ENCODE measurements around the gene SLC25A45.

Gene SLC25A45

GRCh38 chr11:65379698-65380459 lies 2.6 kb downstream of the SLC25A45 start:
- H3K36me3 ChIP-seq (ENCODE audit: control insufficient read depth in 5 of 5, insufficient read depth in 5 of 5, low read length in 5 of 5), result peaks cover 0 to 6% (median 0%) of the 10 kb centered on the region in 5 donors
- no peaks in the 10 kb centered on the region for H3K9me3 ChIP-seq (ENCODE audit: control insufficient read depth in 5 of 5, low read length in 5 of 5)
- no peak overlapping the region for H3K9ac ChIP-seq (ENCODE audit: low read length in 5 of 5)
- no peak overlapping the region for H3K27ac ChIP-seq (ENCODE audit: low read depth, low read length)
- H3K27me3 ChIP-seq (ENCODE audit: control insufficient read depth in 5 of 5, insufficient read depth in 4 of 5, low read length in 5 of 5), result no peaks in the 10 kb centered on the region
- H3K4me1 ChIP-seq (ENCODE audit: control insufficient read depth in 5 of 5, insufficient read depth in 5 of 5, low read length in 5 of 5), result peaks cover 15 to 45% (median 33%) of the 10 kb centered on the region in 5 donors
- H3K4me3 ChIP-seq (ENCODE audit: low read depth in 1 of 5, low read length in 5 of 5), result no peak overlapping the region

- H3K4me1 ChIP-seq (ENCODE audit: control insufficient read depth in 5 of 5, insufficient read depth in 5 of 5, low read length in 5 of 5), result peaks cover 9 to 37% (median 25%) of the 10 kb centered on the region in 5 donors
- H3K27ac ChIP-seq (ENCODE audit: low read depth, low read length), result no peak overlapping the region
- no peaks in the 10 kb centered on the region for H3K9me3 ChIP-seq (ENCODE audit: control insufficient read depth in 5 of 5, low read length in 5 of 5)
- H3K9ac ChIP-seq (ENCODE audit: low read length in 5 of 5), result no peak overlapping the region
- peaks cover 0 to 6% (median 0%) of the 10 kb centered on the region in 5 donors for H3K36me3 ChIP-seq (ENCODE audit: control insufficient read depth in 5 of 5, insufficient read depth in 5 of 5, low read length in 5 of 5)
- no peaks in the 10 kb centered on the region for H3K27me3 ChIP-seq (ENCODE audit: control insufficient read depth in 5 of 5, insufficient read depth in 4 of 5, low read length in 5 of 5)
- H3K4me3 ChIP-seq (ENCODE audit: low read depth in 1 of 5, low read length in 5 of 5), result no peak overlapping the region
Observed at GRCh38 chr11:65378928-65379638, 3.4 kb downstream of the SLC25A45 start.

DNA sequence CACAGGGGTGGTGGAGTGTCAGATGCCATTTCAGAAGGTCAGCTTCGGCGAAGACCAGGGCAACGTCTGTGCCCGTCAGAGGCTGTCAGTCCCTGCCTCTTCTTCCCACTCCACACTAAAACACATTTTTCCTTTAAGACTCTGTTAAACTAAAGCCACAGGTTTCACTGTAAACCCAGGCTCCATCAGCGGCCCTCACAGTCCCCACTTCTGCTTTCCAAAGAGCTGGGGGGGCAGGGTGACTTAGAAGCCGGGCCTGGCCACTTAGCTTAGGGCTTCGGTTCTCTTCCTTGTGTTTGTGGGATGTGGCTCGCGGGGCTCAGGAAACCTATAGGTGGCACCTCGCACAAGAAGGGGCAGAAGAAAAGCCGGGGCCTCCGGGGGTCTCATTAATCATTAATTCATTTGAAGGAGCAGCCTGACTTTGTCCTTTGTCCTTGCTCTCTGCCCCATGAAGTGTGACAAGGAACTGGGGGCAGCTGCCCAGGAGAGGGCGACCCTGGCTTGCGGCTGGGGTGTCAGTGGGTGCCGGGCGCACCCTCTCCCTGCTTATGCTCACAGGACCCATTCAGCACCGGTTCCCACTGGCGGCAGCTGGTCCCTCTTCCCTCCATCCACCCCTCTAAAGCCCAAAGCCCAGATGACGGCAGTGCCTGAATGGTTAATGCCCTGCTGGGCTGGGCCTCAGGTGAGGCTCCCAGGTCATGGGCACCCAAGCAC lies 4.1 kb downstream of the SLC25A45 start:
- peaks cover 8 to 30% (median 19%) of the 10 kb centered on the region in 5 donors for H3K4me1 ChIP-seq (ENCODE audit: control insufficient read depth in 5 of 5, insufficient read depth in 5 of 5, low read length in 5 of 5)
- H3K27me3 ChIP-seq (ENCODE audit: control insufficient read depth in 5 of 5, insufficient read depth in 4 of 5, low read length in 5 of 5), result no peaks in the 10 kb centered on the region
- H3K27ac ChIP-seq (ENCODE audit: low read depth, low read length), result no peak overlapping the region
- H3K36me3 ChIP-seq (ENCODE audit: control insufficient read depth in 5 of 5, insufficient read depth in 5 of 5, low read length in 5 of 5), result peaks cover 0 to 6% (median 0%) of the 10 kb centered on the region in 5 donors
- no peak overlapping the region for H3K4me3 ChIP-seq (ENCODE audit: low read depth in 1 of 5, low read length in 5 of 5)
- no peak overlapping the region for H3K9ac ChIP-seq (ENCODE audit: low read length in 5 of 5)
- no peaks in the 10 kb centered on the region for H3K9me3 ChIP-seq (ENCODE audit: control insufficient read depth in 5 of 5, low read length in 5 of 5)

DNA sequence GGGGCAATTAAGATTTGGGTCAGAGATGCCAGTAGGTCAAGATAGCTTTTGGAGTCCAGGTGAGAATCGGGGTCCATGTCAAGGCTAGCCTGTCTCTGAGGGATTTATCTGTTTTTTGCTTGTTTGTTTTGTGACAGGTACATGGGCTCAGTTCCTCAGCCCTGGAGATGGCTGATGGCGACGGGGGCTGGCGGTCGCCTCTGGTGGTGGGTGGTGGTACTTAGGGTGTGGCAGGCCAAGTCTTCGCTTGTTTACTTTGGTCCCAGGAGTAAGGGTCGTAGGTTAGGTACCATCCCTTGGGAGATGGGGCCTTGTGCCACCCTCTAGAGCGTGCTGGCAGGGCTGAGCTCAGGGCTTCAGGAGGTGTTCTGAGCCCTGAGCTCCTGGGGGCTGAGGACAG lies 4.7 kb downstream of the SLC25A45 start:
- Histone ChIP-seq H3K4me1 (ENCODE audit: control insufficient read depth in 5 of 5, insufficient read depth in 5 of 5, low read length in 5 of 5) (peaks cover 5 to 24% (median 13%) of the 10 kb centered on the region in 5 donors), H3K9ac (ENCODE audit: low read length in 5 of 5) (no peak overlapping the region), H3K4me3 (ENCODE audit: low read depth in 1 of 5, low read length in 5 of 5) (no peak overlapping the region), H3K27ac (ENCODE audit: low read depth, low read length) (no peak overlapping the region), H3K36me3 (ENCODE audit: control insufficient read depth in 5 of 5, insufficient read depth in 5 of 5, low read length in 5 of 5) (peaks cover 0 to 6% (median 0%) of the 10 kb centered on the region in 5 donors), H3K9me3 (ENCODE audit: control insufficient read depth in 5 of 5, low read length in 5 of 5) (no peaks in the 10 kb centered on the region), H3K27me3 (ENCODE audit: control insufficient read depth in 5 of 5, insufficient read depth in 4 of 5, low read length in 5 of 5) (no peaks in the 10 kb centered on the region)

- Histone ChIP-seq H3K4me1 (ENCODE audit: control insufficient read depth in 5 of 5, insufficient read depth in 5 of 5, low read length in 5 of 5) (peaks cover 0 to 19% (median 9%) of the 10 kb centered on the region in 5 donors), H3K9ac (ENCODE audit: low read length in 5 of 5) (no peak overlapping the region), H3K4me3 (ENCODE audit: low read depth in 1 of 5, low read length in 5 of 5) (no peak overlapping the region), H3K36me3 (ENCODE audit: control insufficient read depth in 5 of 5, insufficient read depth in 5 of 5, low read length in 5 of 5) (peaks cover 0 to 6% (median 0%) of the 10 kb centered on the region in 5 donors), H3K27ac (ENCODE audit: low read depth, low read length) (no peak overlapping the region), H3K9me3 (ENCODE audit: control insufficient read depth in 5 of 5, low read length in 5 of 5) (no peaks in the 10 kb centered on the region), H3K27me3 (ENCODE audit: control insufficient read depth in 5 of 5, insufficient read depth in 4 of 5, low read length in 5 of 5) (no peaks in the 10 kb centered on the region)
Observed at GRCh38 chr11:65377036-65377435, 5.4 kb downstream of the SLC25A45 start.

DNA sequence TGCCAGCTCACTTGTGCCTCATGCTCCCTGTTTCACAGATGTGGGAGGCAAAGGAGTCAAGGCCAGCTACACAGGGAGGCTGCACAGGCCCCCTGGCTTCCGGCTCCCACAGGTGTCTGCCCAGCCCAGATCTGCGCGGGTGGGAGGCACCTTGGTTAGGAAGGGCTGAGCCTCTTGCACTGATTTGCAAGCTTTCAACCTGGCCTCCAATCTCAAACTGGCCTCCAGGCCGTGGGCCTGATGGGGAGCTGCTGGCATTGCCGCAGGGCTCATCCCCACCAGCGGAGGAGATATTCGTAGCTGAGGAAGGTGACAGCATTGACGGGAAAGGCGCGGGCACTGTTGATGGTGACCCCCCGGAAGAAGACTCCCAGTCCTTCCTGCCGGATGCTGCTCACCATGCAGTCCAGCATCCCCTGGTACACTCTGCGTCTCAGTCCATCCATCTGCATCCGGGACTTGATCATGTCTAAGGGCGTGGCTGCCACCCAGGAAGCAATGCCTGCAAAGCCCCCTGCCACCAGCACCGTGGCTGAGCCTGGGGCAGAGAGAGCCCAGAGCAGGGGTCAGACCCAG lies 6.2 kb downstream of the SLC25A45 start:
- peaks cover 0 to 6% (median 0%) of the 10 kb centered on the region in 5 donors for H3K36me3 ChIP-seq (ENCODE audit: control insufficient read depth in 5 of 5, insufficient read depth in 5 of 5, low read length in 5 of 5)
- H3K4me3 ChIP-seq (ENCODE audit: low read depth in 1 of 5, low read length in 5 of 5), result no peak overlapping the region
- no peak overlapping the region for H3K9ac ChIP-seq (ENCODE audit: low read length in 5 of 5)
- no peaks in the 10 kb centered on the region for H3K27me3 ChIP-seq (ENCODE audit: control insufficient read depth in 5 of 5, insufficient read depth in 4 of 5, low read length in 5 of 5)
- no peaks in the 10 kb centered on the region for H3K9me3 ChIP-seq (ENCODE audit: control insufficient read depth in 5 of 5, low read length in 5 of 5)
- peaks cover 0 to 11% (median 3%) of the 10 kb centered on the region in 5 donors for H3K4me1 ChIP-seq (ENCODE audit: control insufficient read depth in 5 of 5, insufficient read depth in 5 of 5, low read length in 5 of 5)
- H3K27ac ChIP-seq (ENCODE audit: low read depth, low read length), result no peak overlapping the region

DNA sequence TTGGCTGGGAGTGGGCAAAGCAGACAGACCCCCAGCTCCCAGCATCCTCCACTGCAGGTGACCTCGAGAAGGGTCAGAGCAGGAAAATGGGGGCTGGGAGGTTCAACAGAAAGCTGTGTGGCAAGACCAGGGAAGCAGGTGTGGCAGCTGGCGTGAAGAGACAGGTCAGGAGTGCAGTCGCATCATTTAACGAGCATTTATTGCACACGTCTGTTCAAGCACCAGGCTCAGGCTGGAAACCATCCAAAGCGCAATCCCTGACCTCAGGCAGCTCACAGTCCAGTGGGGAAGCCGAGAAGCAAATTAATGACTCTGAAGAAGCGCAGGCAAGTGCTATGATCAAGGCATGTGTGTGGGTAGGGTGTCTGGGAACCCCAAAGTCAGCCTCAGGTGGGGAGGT lies 7.4 kb downstream of the SLC25A45 start:
- Histone ChIP-seq H3K4me1 (ENCODE audit: control insufficient read depth in 5 of 5, insufficient read depth in 5 of 5, low read length in 5 of 5) (peaks cover 0 to 9% (median 0%) of the 10 kb centered on the region in 5 donors), H3K27me3 (ENCODE audit: control insufficient read depth in 5 of 5, insufficient read depth in 4 of 5, low read length in 5 of 5) (no peaks in the 10 kb centered on the region), H3K36me3 (ENCODE audit: control insufficient read depth in 5 of 5, insufficient read depth in 5 of 5, low read length in 5 of 5) (peaks cover 0 to 6% (median 0%) of the 10 kb centered on the region in 5 donors), H3K27ac (ENCODE audit: low read depth, low read length) (no peak overlapping the region), H3K9ac (ENCODE audit: low read length in 5 of 5) (no peak overlapping the region), H3K4me3 (ENCODE audit: low read depth in 1 of 5, low read length in 5 of 5) (no peak overlapping the region), H3K9me3 (ENCODE audit: control insufficient read depth in 5 of 5, low read length in 5 of 5) (no peaks in the 10 kb centered on the region)

DNA sequence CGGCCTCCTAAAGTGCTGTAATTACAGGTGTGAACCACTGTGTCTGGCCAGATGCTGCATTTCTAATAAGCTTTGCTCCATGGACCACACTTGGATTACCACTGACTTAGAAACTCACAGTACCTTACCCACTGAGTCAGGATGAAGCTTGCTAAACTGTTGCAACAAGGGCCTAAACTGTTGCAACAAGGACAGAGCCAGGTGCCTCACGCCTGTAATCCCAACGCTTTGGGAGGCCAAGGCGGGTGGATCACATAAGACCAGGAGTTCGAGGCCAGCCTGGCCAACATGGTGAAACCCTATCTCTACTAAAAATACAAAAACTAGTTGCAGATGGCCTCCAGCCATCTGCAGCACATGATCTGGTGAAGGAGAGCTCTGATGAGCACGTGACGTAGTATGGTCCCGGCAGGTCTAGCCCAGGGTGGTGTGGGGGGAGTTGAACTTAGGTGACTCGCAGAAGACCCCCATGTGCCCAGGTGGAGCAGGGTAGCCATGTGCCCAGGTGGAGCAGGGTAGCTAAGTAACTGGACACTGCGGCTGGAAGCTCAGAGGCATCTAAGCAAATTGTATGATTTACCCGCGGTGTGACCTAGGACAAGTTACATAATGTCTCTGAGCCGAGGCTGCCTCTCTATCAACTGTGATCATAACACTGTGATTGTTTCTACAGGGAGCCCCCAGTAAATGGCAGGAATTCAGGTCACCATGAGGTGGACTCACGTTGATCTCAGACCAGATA lies 8.4 kb downstream of the SLC25A45 start:
- no peak overlapping the region for H3K27ac ChIP-seq (ENCODE audit: low read depth, low read length)
- H3K4me3 ChIP-seq (ENCODE audit: low read depth in 1 of 5, low read length in 5 of 5), result no peak overlapping the region
- H3K9ac ChIP-seq (ENCODE audit: low read length in 5 of 5), result peak overlapping the region in 1 of 5 donors; percentile 4
- H3K36me3 ChIP-seq (ENCODE audit: control insufficient read depth in 5 of 5, insufficient read depth in 5 of 5, low read length in 5 of 5), result peaks cover 0 to 2% (median 0%) of the 10 kb centered on the region in 5 donors
- H3K9me3 ChIP-seq (ENCODE audit: control insufficient read depth in 5 of 5, low read length in 5 of 5), result no peaks in the 10 kb centered on the region
- H3K27me3 ChIP-seq (ENCODE audit: control insufficient read depth in 5 of 5, insufficient read depth in 4 of 5, low read length in 5 of 5), result no peaks in the 10 kb centered on the region
- H3K4me1 ChIP-seq (ENCODE audit: control insufficient read depth in 5 of 5, insufficient read depth in 5 of 5, low read length in 5 of 5), result peaks cover 0 to 9% (median 0%) of the 10 kb centered on the region in 5 donors

GRCh38 chr11:65370659-65371049 lies 11.8 kb downstream of the SLC25A45 start:
- Histone ChIP-seq H3K4me3 (ENCODE audit: low read depth in 1 of 5, low read length in 5 of 5) (no peak overlapping the region), H3K36me3 (ENCODE audit: control insufficient read depth in 5 of 5, insufficient read depth in 5 of 5, low read length in 5 of 5) (no peaks in the 10 kb centered on the region), H3K27me3 (ENCODE audit: control insufficient read depth in 5 of 5, insufficient read depth in 4 of 5, low read length in 5 of 5) (no peaks in the 10 kb centered on the region), H3K4me1 (ENCODE audit: control insufficient read depth in 5 of 5, insufficient read depth in 5 of 5, low read length in 5 of 5) (peaks cover 0 to 3% (median 2%) of the 10 kb centered on the region in 5 donors), H3K9ac (ENCODE audit: low read length in 5 of 5) (no peak overlapping the region), H3K27ac (ENCODE audit: low read depth, low read length) (no peak overlapping the region), H3K9me3 (ENCODE audit: control insufficient read depth in 5 of 5, low read length in 5 of 5) (no peaks in the 10 kb centered on the region)

Data from subcutaneous abdominal adipose tissue (tissue), 5 donors.